ENCODE results near the gene SNRPA.

SNRPA gene

DNA sequence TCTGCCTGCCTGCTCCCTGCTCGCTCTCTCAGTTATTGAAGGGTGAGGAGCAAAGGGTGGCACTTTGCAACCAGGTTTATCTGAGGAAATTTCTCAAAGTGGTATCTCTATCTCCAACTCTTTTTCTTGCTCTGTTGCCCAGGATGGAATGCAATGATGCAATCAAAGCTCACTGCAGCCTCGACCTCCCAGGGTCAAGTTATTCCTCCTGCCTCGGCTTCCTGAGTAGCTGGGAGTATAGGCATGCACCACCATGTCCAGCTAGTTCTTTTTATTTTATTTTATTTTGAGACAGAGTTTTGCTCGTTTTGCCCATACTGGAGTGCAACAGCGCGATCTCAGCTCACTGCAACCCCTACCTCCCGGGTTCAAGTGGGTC lies 5.6 kb upstream of the SNRPA start:
- no peak overlapping the region for H3K4me3 Mint-ChIP-seq
- H3K27ac Mint-ChIP-seq = peak overlapping the region in 2 of 3 experiments; percentile 74 to 85
- TF ChIP-seq, protein P1, sequence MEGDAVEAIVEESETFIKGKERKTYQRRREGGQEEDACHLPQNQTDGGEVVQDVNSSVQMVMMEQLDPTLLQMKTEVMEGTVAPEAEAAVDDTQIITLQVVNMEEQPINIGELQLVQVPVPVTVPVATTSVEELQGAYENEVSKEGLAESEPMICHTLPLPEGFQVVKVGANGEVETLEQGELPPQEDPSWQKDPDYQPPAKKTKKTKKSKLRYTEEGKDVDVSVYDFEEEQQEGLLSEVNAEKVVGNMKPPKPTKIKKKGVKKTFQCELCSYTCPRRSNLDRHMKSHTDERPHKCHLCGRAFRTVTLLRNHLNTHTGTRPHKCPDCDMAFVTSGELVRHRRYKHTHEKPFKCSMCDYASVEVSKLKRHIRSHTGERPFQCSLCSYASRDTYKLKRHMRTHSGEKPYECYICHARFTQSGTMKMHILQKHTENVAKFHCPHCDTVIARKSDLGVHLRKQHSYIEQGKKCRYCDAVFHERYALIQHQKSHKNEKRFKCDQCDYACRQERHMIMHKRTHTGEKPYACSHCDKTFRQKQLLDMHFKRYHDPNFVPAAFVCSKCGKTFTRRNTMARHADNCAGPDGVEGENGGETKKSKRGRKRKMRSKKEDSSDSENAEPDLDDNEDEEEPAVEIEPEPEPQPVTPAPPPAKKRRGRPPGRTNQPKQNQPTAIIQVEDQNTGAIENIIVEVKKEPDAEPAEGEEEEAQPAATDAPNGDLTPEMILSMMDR (IDR thresholded peaks at IDR 0.05; ENCODE audit: unreplicated experiment in 3 of 3) = no peak

DNA sequence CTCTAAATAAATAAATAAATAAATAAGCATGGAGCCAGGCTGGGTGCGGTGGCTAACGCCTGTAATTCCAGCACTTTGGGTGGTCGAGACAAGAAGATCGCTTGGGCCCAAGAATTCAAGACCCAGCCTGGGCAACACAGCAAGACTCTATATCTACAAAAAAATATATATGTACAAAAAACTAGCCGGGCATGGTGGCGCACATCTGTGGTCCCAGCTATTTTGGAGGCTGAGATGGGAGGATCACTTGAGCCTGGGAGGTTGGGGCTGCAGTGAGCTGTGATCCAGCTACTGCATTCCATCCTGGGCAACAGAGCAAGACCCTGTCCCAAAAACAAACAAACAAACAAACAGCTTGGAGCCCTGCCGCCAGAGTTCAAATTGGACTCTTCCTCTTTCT lies 3.5 kb upstream of the SNRPA start:
- H3K27ac Mint-ChIP-seq = no peak overlapping the region
- H3K4me1 Mint-ChIP-seq = peaks cover 18% of the 10 kb centered on the region
- H3K36me3 Mint-ChIP-seq (ENCODE audit: low read depth) = peaks cover 1% of the 10 kb centered on the region
- TF ChIP-seq, protein P1 (IDR thresholded peaks at IDR 0.05; ENCODE audit: unreplicated experiment in 3 of 3) = no peak
- no peaks in the 10 kb centered on the region for H3K27me3 Mint-ChIP-seq (ENCODE audit: low read depth)
- no peaks in the 10 kb centered on the region for H3K9me3 Mint-ChIP-seq
- peak overlapping the region in 1 of 3 experiments; percentile 56 for H3K4me3 Mint-ChIP-seq

More for the DNA sequence above, 5.6 kb upstream of the SNRPA start:
- H3K27me3 Mint-ChIP-seq (ENCODE audit: low read depth) = no peaks in the 10 kb centered on the region
- no peaks in the 10 kb centered on the region for H3K36me3 Mint-ChIP-seq (ENCODE audit: low read depth)
- H3K4me1 Mint-ChIP-seq = peaks cover 14% of the 10 kb centered on the region
- no peaks in the 10 kb centered on the region for H3K9me3 Mint-ChIP-seq

DNA sequence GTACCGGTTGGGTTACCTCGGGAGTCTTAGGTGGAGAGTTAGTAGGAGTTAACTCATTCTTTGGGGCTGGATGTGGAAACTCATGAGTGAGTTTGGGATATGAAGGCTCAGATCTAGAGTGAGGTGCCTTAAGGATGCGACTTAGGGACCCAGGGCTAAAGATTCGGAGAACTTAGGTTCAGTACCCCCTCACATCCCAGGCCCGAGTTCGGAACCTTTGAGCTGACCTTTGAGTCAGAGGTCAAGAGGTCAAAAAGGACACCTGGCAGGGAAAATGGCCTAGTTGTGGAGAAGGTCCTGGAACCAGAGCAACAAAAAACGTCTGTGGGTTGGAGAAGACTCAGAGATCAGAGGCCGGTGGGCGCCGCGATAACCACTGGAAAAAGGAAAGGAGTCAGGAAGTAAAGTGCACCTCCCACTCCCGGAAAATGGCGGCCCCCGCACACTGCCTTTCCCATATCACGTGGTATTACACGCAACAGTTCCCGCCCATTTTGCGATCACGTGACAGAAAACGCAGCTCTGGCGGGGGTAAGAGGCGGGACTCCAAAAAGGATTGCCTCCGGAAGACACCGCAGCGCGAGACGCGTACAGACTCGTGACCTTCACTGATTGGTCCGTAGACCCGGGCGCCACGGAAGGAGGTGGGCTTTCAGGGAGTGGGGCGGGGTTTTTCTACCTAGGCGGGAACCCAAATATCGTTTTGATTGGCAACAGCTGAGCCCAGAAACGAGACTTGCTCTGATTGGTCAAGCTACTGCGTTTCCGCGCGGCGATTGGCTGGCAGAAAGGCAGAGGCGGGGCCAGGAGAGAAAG lies 737 bp upstream of the SNRPA start, which contains the start of gene ACTMAP:
TSS of gene ACTMAP (minus strand) at position 420 of the 816 bp plus-strand sequence. CDS start 674 bp downstream, outside the sequence.
- Mint-ChIP-seq H3K9me3 (no peaks in the 10 kb centered on the region), H3K27ac (peak within 1 kb of the TSS; percentile 90 to 98 (median 97)), H3K36me3 (ENCODE audit: low read depth) (peaks cover 14% of the 10 kb centered on the region), H3K4me3 (peak within 1 kb of the TSS; percentile 95 to 99 (median 95)), H3K4me1 (peaks cover 31% of the 10 kb centered on the region), H3K27me3 (ENCODE audit: low read depth) (no peaks in the 10 kb centered on the region)
- TF ChIP-seq, protein P1 (IDR thresholded peaks at IDR 0.05; ENCODE audit: unreplicated experiment in 3 of 3) = no peak

- Mint-ChIP-seq H3K9me3 (no peaks in the 10 kb centered on the region), H3K27me3 (ENCODE audit: low read depth) (no peaks in the 10 kb centered on the region), H3K36me3 (ENCODE audit: low read depth) (peaks cover 29% of the 10 kb centered on the region), H3K4me1 (peaks cover 31% of the 10 kb centered on the region), H3K4me3 (peak overlapping the region; percentile 95 to 99 (median 95)), H3K27ac (peak overlapping the region in 2 of 3 experiments; percentile 79 to 98)
- TF ChIP-seq, protein P1 (IDR thresholded peaks at IDR 0.05; ENCODE audit: unreplicated experiment in 3 of 3) = no peak
These were observed 1.3 kb downstream of the SNRPA start for GRCh38 chr19:40752257-40752781.

GRCh38 chr19:40754611-40755247 lies 3.7 kb downstream of the SNRPA start:
- Mint-ChIP-seq H3K4me1 (peaks cover 23% of the 10 kb centered on the region), H3K27ac (peak overlapping the region; percentile 74 to 91 (median 90)), H3K36me3 (ENCODE audit: low read depth) (peaks cover 43% of the 10 kb centered on the region), H3K4me3 (peak overlapping the region; percentile 40 to 68 (median 49)), H3K9me3 (no peaks in the 10 kb centered on the region), H3K27me3 (ENCODE audit: low read depth) (no peaks in the 10 kb centered on the region)
- TF ChIP-seq, protein P1 (IDR thresholded peaks at IDR 0.05; ENCODE audit: unreplicated experiment in 3 of 3) = no peak
